ENCODE measurements around the gene ESPNL. TPM values are rescaled to one million over a fixed set of nuclear protein-coding genes. Genes with fewer than 3 reads are reported as not detected.

The ESPNL gene
- total RNA-seq, 1 experiment from 2014 or later = 1.1 TPM

DNA sequence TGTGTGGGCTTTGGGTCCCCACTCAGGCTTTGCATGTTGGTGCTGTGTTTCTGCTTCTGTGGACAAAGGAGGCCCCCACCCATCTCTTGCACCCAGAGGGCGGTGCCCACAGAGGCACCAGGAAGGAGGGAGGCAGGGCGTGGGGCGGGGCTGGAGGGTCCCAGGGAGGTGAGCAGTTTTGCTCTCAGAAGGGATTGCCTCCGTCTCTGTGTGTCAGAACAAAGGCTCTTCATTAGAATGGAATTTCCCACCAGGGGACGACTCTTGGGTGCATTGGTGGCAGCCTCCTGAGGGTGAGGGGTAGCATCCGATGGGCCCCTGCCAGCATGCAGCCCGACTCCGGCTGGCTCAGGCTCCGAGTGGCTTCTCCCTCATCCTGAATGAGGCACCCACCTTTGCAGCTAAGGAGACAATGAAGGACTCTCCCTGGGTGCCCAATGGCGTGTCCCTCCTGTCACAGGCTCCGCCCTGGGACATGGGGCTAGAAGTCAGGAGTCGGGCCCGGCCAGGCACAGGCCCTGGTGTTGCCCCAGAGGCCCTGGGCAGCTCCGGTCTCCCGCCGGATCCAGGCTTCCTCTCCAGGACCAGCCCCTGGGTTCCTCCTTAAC lies 51.6 kb downstream of the ESPNL start:
- POLR2A ChIA-PET = no interaction called here
- Mint-ChIP-seq H3K27ac (no peak overlapping the region), H3K36me3 (no peaks in the 10 kb centered on the region), H3K9me3 (peaks cover 8% of the 10 kb centered on the region), H3K27me3 (ENCODE audit: low read depth) (no peaks in the 10 kb centered on the region), H3K4me1 (0 out of 2 replicates have a peak, but pooled peaks cover 7% of the 10 kb centered on the region), H3K4me3 (no peak overlapping the region)
- ATAC-seq = peak; percentile 68
- no peak for DNase-seq (ENCODE audit: low spot score)
- CTCF ChIA-PET = interaction anchor here (0.6 to 5.8 kb wide), 14 partner anchors 10 to 330 kb away, joined by 3 to 36 read pairs (median 4); no protein-coding TSS in a partner anchor
- TF ChIP-seq ATF2 (CRISPR knock-in tag; IDR thresholded peaks at IDR 0.05; ENCODE audit: borderline replicate concordance, low read depth) = no peak
- TF ChIP-seq, protein P1, sequence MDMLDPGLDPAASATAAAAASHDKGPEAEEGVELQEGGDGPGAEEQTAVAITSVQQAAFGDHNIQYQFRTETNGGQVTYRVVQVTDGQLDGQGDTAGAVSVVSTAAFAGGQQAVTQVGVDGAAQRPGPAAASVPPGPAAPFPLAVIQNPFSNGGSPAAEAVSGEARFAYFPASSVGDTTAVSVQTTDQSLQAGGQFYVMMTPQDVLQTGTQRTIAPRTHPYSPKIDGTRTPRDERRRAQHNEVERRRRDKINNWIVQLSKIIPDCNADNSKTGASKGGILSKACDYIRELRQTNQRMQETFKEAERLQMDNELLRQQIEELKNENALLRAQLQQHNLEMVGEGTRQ (CRISPR knock-in tag; IDR thresholded peaks at IDR 0.05) = no peak
- TF ChIP-seq, protein P2, sequence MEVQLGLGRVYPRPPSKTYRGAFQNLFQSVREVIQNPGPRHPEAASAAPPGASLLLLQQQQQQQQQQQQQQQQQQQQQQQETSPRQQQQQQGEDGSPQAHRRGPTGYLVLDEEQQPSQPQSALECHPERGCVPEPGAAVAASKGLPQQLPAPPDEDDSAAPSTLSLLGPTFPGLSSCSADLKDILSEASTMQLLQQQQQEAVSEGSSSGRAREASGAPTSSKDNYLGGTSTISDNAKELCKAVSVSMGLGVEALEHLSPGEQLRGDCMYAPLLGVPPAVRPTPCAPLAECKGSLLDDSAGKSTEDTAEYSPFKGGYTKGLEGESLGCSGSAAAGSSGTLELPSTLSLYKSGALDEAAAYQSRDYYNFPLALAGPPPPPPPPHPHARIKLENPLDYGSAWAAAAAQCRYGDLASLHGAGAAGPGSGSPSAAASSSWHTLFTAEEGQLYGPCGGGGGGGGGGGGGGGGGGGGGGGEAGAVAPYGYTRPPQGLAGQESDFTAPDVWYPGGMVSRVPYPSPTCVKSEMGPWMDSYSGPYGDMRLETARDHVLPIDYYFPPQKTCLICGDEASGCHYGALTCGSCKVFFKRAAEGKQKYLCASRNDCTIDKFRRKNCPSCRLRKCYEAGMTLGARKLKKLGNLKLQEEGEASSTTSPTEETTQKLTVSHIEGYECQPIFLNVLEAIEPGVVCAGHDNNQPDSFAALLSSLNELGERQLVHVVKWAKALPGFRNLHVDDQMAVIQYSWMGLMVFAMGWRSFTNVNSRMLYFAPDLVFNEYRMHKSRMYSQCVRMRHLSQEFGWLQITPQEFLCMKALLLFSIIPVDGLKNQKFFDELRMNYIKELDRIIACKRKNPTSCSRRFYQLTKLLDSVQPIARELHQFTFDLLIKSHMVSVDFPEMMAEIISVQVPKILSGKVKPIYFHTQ (CRISPR knock-in tag; IDR thresholded peaks at IDR 0.05) = no peak
- no peak for TF ChIP-seq HMGA2 (CRISPR knock-in tag; IDR thresholded peaks at IDR 0.05)
- TF ChIP-seq, protein P3, sequence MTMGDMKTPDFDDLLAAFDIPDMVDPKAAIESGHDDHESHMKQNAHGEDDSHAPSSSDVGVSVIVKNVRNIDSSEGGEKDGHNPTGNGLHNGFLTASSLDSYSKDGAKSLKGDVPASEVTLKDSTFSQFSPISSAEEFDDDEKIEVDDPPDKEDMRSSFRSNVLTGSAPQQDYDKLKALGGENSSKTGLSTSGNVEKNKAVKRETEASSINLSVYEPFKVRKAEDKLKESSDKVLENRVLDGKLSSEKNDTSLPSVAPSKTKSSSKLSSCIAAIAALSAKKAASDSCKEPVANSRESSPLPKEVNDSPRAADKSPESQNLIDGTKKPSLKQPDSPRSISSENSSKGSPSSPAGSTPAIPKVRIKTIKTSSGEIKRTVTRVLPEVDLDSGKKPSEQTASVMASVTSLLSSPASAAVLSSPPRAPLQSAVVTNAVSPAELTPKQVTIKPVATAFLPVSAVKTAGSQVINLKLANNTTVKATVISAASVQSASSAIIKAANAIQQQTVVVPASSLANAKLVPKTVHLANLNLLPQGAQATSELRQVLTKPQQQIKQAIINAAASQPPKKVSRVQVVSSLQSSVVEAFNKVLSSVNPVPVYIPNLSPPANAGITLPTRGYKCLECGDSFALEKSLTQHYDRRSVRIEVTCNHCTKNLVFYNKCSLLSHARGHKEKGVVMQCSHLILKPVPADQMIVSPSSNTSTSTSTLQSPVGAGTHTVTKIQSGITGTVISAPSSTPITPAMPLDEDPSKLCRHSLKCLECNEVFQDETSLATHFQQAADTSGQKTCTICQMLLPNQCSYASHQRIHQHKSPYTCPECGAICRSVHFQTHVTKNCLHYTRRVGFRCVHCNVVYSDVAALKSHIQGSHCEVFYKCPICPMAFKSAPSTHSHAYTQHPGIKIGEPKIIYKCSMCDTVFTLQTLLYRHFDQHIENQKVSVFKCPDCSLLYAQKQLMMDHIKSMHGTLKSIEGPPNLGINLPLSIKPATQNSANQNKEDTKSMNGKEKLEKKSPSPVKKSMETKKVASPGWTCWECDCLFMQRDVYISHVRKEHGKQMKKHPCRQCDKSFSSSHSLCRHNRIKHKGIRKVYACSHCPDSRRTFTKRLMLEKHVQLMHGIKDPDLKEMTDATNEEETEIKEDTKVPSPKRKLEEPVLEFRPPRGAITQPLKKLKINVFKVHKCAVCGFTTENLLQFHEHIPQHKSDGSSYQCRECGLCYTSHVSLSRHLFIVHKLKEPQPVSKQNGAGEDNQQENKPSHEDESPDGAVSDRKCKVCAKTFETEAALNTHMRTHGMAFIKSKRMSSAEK (CRISPR knock-in tag; IDR thresholded peaks at IDR 0.05; ENCODE audit: borderline replicate concordance) = no peak
- no peak for TF ChIP-seq NR1H2 (CRISPR knock-in tag; IDR thresholded peaks at IDR 0.05)
- no peak for TF ChIP-seq ZNF121 (CRISPR knock-in tag; IDR thresholded peaks at IDR 0.05)
- no peak for TF ChIP-seq ZNF512 (CRISPR knock-in tag; IDR thresholded peaks at IDR 0.05; ENCODE audit: borderline replicate concordance)
- TF ChIP-seq GABPB1 (CRISPR knock-in tag; IDR thresholded peaks at IDR 0.05) = no peak
- no peak for TF ChIP-seq CREB1 (CRISPR knock-in tag; IDR thresholded peaks at IDR 0.05)
- TF ChIP-seq, protein P4, sequence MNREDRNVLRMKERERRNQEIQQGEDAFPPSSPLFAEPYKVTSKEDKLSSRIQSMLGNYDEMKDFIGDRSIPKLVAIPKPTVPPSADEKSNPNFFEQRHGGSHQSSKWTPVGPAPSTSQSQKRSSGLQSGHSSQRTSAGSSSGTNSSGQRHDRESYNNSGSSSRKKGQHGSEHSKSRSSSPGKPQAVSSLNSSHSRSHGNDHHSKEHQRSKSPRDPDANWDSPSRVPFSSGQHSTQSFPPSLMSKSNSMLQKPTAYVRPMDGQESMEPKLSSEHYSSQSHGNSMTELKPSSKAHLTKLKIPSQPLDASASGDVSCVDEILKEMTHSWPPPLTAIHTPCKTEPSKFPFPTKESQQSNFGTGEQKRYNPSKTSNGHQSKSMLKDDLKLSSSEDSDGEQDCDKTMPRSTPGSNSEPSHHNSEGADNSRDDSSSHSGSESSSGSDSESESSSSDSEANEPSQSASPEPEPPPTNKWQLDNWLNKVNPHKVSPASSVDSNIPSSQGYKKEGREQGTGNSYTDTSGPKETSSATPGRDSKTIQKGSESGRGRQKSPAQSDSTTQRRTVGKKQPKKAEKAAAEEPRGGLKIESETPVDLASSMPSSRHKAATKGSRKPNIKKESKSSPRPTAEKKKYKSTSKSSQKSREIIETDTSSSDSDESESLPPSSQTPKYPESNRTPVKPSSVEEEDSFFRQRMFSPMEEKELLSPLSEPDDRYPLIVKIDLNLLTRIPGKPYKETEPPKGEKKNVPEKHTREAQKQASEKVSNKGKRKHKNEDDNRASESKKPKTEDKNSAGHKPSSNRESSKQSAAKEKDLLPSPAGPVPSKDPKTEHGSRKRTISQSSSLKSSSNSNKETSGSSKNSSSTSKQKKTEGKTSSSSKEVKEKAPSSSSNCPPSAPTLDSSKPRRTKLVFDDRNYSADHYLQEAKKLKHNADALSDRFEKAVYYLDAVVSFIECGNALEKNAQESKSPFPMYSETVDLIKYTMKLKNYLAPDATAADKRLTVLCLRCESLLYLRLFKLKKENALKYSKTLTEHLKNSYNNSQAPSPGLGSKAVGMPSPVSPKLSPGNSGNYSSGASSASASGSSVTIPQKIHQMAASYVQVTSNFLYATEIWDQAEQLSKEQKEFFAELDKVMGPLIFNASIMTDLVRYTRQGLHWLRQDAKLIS (CRISPR knock-in tag; IDR thresholded peaks at IDR 0.05; ENCODE audit: borderline replicate concordance) = no peak
- TF ChIP-seq GTF2I (CRISPR knock-in tag; conservative IDR thresholded peaks at IDR 0.05) = no peak
- no peak for TF ChIP-seq NR2C2 (CRISPR knock-in tag; IDR thresholded peaks at IDR 0.05)
- no peak for TF ChIP-seq CREM (CRISPR knock-in tag; IDR thresholded peaks at IDR 0.05)
- TF ChIP-seq CBFB (CRISPR knock-in tag; IDR thresholded peaks at IDR 0.05; ENCODE audit: low read depth) = no peak
- TF ChIP-seq PRRX2 (CRISPR knock-in tag; IDR thresholded peaks at IDR 0.05) = no peak
- no peak for TF ChIP-seq ZNF425 (CRISPR knock-in tag; conservative IDR thresholded peaks at IDR 0.05)
- TF ChIP-seq, protein P5, sequence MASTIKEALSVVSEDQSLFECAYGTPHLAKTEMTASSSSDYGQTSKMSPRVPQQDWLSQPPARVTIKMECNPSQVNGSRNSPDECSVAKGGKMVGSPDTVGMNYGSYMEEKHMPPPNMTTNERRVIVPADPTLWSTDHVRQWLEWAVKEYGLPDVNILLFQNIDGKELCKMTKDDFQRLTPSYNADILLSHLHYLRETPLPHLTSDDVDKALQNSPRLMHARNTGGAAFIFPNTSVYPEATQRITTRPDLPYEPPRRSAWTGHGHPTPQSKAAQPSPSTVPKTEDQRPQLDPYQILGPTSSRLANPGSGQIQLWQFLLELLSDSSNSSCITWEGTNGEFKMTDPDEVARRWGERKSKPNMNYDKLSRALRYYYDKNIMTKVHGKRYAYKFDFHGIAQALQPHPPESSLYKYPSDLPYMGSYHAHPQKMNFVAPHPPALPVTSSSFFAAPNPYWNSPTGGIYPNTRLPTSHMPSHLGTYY (CRISPR knock-in tag; IDR thresholded peaks at IDR 0.05) = no peak
- TF ChIP-seq ZNF671 (CRISPR knock-in tag; IDR thresholded peaks at IDR 0.05) = no peak

Data from WTC11 (cell line).